ENCODE measurements around the gene EHMT1.

DNA sequence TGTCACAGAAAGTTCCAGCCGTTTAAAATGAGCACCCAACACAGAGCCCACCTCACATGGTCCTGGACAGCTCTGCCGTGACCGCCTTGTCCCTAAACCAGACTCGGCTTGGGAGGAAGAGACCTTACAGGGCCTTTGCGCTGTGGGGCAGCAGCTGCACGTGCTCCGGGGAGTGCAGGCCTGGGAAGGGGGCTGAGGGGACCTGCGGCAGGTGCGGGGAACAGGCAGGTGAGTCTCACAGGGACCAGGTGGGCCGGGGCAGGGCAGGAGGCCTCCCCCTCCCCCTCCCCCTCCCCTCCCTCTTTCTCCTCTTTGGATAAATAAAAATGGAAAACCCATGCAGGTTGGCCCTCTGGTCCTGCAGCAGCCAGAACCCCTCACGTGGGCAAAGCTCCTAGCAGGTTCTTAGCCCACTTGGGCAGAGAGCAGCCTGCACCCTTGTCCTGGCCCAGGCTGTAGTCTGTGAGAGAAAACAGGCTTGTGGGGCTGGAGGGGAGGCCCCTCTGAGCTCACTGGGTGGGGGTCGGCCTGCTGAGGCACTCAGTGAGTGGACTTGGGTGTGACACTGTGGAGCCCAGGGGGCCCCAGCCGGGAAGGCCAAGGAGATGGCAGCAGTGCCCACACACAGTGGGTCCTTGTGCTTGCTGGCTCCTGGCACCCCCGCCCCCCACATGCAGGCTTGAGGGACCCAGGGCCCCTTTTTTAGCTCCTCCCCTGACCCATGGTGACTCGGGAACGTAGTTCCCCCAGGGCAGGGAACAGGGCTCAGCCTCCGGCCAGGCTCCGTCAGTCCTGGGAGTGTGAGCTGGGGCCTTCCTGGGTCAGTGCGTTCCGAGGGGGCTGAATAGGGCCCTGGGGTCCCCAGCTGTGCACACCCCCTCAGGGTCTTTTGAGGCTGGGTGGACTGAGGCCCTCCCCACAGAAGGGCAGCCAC lies 218.8 kb downstream of the EHMT1 start:
- TF ChIP-seq, protein P1, sequence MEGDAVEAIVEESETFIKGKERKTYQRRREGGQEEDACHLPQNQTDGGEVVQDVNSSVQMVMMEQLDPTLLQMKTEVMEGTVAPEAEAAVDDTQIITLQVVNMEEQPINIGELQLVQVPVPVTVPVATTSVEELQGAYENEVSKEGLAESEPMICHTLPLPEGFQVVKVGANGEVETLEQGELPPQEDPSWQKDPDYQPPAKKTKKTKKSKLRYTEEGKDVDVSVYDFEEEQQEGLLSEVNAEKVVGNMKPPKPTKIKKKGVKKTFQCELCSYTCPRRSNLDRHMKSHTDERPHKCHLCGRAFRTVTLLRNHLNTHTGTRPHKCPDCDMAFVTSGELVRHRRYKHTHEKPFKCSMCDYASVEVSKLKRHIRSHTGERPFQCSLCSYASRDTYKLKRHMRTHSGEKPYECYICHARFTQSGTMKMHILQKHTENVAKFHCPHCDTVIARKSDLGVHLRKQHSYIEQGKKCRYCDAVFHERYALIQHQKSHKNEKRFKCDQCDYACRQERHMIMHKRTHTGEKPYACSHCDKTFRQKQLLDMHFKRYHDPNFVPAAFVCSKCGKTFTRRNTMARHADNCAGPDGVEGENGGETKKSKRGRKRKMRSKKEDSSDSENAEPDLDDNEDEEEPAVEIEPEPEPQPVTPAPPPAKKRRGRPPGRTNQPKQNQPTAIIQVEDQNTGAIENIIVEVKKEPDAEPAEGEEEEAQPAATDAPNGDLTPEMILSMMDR (conservative IDR thresholded peaks at IDR 0.05; ENCODE audit: low read depth in 2 of 2): no peak
- no peak for TF ChIP-seq POLR2AphosphoS5 (IDR thresholded peaks at IDR 0.05; ENCODE audit: low read depth)
- TF ChIP-seq, protein P2, sequence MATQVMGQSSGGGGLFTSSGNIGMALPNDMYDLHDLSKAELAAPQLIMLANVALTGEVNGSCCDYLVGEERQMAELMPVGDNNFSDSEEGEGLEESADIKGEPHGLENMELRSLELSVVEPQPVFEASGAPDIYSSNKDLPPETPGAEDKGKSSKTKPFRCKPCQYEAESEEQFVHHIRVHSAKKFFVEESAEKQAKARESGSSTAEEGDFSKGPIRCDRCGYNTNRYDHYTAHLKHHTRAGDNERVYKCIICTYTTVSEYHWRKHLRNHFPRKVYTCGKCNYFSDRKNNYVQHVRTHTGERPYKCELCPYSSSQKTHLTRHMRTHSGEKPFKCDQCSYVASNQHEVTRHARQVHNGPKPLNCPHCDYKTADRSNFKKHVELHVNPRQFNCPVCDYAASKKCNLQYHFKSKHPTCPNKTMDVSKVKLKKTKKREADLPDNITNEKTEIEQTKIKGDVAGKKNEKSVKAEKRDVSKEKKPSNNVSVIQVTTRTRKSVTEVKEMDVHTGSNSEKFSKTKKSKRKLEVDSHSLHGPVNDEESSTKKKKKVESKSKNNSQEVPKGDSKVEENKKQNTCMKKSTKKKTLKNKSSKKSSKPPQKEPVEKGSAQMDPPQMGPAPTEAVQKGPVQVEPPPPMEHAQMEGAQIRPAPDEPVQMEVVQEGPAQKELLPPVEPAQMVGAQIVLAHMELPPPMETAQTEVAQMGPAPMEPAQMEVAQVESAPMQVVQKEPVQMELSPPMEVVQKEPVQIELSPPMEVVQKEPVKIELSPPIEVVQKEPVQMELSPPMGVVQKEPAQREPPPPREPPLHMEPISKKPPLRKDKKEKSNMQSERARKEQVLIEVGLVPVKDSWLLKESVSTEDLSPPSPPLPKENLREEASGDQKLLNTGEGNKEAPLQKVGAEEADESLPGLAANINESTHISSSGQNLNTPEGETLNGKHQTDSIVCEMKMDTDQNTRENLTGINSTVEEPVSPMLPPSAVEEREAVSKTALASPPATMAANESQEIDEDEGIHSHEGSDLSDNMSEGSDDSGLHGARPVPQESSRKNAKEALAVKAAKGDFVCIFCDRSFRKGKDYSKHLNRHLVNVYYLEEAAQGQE (IDR thresholded peaks at IDR 0.05; ENCODE audit: unreplicated experiment): no peak
- TF ChIP-seq EZH2phosphoT487 (IDR thresholded peaks at IDR 0.05; ENCODE audit: unreplicated experiment): no peak
- no peak for TF ChIP-seq EZH2 (IDR thresholded peaks at IDR 0.05; ENCODE audit: low read depth, unreplicated experiment)
- TF ChIP-seq JUNB (IDR thresholded peaks at IDR 0.05; ENCODE audit: unreplicated experiment): no peak
- no peak for TF ChIP-seq CREB1 (CRISPR knock-in tag; IDR thresholded peaks at IDR 0.05; ENCODE audit: low read depth)
- no peak for TF ChIP-seq NANOG (IDR thresholded peaks at IDR 0.05; ENCODE audit: borderline replicate concordance)
- TF ChIP-seq, protein P3, sequence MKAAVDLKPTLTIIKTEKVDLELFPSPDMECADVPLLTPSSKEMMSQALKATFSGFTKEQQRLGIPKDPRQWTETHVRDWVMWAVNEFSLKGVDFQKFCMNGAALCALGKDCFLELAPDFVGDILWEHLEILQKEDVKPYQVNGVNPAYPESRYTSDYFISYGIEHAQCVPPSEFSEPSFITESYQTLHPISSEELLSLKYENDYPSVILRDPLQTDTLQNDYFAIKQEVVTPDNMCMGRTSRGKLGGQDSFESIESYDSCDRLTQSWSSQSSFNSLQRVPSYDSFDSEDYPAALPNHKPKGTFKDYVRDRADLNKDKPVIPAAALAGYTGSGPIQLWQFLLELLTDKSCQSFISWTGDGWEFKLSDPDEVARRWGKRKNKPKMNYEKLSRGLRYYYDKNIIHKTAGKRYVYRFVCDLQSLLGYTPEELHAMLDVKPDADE (IDR thresholded peaks at IDR 0.05): no peak
- no peak for TF ChIP-seq ZNF114 (CRISPR knock-in tag; IDR thresholded peaks at IDR 0.05)
- TF ChIP-seq, protein P4, sequence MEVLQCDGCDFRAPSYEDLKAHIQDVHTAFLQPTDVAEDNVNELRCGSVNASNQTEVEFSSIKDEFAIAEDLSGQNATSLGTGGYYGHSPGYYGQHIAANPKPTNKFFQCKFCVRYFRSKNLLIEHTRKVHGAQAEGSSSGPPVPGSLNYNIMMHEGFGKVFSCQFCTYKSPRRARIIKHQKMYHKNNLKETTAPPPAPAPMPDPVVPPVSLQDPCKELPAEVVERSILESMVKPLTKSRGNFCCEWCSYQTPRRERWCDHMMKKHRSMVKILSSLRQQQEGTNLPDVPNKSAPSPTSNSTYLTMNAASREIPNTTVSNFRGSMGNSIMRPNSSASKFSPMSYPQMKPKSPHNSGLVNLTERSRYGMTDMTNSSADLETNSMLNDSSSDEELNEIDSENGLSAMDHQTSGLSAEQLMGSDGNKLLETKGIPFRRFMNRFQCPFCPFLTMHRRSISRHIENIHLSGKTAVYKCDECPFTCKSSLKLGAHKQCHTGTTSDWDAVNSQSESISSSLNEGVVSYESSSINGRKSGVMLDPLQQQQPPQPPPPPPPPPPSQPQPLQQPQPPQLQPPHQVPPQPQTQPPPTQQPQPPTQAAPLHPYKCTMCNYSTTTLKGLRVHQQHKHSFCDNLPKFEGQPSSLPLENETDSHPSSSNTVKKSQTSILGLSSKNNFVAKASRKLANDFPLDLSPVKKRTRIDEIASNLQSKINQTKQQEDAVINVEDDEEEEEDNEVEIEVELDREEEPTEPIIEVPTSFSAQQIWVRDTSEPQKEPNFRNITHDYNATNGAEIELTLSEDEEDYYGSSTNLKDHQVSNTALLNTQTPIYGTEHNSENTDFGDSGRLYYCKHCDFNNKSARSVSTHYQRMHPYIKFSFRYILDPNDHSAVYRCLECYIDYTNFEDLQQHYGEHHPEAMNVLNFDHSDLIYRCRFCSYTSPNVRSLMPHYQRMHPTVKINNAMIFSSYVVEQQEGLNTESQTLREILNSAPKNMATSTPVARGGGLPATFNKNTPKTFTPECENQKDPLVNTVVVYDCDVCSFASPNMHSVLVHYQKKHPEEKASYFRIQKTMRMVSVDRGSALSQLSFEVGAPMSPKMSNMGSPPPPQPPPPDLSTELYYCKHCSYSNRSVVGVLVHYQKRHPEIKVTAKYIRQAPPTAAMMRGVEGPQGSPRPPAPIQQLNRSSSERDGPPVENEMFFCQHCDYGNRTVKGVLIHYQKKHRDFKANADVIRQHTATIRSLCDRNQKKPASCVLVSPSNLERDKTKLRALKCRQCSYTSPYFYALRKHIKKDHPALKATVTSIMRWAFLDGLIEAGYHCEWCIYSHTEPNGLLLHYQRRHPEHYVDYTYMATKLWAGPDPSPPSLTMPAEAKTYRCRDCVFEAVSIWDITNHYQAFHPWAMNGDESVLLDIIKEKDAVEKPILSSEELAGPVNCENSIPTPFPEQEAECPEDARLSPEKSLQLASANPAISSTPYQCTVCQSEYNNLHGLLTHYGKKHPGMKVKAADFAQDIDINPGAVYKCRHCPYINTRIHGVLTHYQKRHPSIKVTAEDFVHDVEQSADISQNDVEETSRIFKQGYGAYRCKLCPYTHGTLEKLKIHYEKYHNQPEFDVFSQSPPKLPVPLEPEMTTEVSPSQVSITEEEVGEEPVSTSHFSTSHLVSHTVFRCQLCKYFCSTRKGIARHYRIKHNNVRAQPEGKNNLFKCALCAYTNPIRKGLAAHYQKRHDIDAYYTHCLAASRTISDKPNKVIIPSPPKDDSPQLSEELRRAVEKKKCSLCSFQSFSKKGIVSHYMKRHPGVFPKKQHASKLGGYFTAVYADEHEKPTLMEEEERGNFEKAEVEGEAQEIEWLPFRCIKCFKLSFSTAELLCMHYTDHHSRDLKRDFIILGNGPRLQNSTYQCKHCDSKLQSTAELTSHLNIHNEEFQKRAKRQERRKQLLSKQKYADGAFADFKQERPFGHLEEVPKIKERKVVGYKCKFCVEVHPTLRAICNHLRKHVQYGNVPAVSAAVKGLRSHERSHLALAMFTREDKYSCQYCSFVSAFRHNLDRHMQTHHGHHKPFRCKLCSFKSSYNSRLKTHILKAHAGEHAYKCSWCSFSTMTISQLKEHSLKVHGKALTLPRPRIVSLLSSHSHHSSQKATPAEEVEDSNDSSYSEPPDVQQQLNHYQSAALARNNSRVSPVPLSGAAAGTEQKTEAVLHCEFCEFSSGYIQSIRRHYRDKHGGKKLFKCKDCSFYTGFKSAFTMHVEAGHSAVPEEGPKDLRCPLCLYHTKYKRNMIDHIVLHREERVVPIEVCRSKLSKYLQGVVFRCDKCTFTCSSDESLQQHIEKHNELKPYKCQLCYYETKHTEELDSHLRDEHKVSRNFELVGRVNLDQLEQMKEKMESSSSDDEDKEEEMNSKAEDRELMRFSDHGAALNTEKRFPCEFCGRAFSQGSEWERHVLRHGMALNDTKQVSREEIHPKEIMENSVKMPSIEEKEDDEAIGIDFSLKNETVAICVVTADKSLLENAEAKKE (CRISPR knock-in tag; IDR thresholded peaks at IDR 0.05): no peak
